M059J (cell line): Measurements from ENCODE around the gene CREB3L2. TPM values are rescaled to one million over a fixed set of nuclear protein-coding genes. Genes with fewer than 3 reads are reported as not detected.
"Not testable (repeated sequence)": the region's sequence is repeated elsewhere in the genome, so short reads cannot be mapped to it uniquely, and the experiment has no call there.

Experiments used
- DNase-seq: peaks from one replicate; pipeline ENCODE4 v3.0.0-alpha.2; 2012; ENCODE audit warnings: low read depth
- total RNA-seq: library from RNA; depleted of rRNA; stranded (reverse); fragments of >200 nt; shearing (Covaris generic); gene quantifications from 2 replicates; pipeline ENCODE4 v1.2.3, GENCODE V29; 2014

CREB3L2 gene
- total RNA-seq, 1 experiment from 2014 or later = 31.9 TPM

- no peak for DNase-seq
Measured at GRCh38 chr7:137989094-137989493, 12.8 kb downstream of the CREB3L2 start.

GRCh38 chr7:137987968-137988367 is 13.9 kb downstream of the CREB3L2 start:
- no peak for DNase-seq

DNA sequence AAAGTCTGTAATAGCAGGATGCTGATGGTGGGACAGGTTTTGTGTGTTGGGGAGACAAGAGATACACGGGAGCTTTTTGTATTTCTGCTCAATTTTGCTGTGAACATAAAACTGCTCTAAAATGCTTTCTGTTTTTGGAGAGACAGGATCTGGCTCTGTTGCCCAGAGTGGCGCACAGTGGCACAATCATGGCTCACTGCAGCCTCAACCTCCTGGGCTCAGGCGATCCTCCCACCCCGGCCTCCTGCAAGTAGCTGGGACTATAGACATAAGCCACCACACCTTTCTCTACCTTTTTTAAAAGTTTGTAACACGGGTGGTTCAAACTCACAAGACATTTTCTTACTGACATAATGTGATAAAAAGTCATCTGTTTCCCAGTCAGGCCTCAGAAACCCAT is 14.3 kb downstream of the CREB3L2 start:
- no peak for DNase-seq

GRCh38 chr7:137987018-137987349 is 14.9 kb downstream of the CREB3L2 start:
- DNase-seq = no peak

- DNase-seq = no peak
Measured at GRCh38 chr7:137986252-137987017, 15.5 kb downstream of the CREB3L2 start.

DNA sequence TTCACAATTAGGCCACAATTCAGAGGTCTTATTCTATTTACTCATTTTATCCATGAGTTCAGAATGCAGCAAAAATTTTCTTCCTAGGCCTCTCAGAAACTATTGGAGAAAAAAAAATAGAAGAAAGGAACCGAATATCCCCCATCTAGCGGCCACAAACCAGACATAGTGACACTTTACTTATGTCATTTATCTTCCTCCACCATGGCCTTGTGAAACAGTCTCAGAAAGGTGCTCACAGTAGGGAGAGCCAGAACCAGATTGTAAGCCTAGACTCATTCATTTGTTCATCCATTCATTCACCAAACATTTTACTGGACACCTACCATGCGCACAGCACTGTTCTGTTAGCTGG is 16.0 kb downstream of the CREB3L2 start:
- DNase-seq = no peak

GRCh38 chr7:137985253-137985896 is 16.5 kb downstream of the CREB3L2 start:
- no peak for DNase-seq

DNA sequence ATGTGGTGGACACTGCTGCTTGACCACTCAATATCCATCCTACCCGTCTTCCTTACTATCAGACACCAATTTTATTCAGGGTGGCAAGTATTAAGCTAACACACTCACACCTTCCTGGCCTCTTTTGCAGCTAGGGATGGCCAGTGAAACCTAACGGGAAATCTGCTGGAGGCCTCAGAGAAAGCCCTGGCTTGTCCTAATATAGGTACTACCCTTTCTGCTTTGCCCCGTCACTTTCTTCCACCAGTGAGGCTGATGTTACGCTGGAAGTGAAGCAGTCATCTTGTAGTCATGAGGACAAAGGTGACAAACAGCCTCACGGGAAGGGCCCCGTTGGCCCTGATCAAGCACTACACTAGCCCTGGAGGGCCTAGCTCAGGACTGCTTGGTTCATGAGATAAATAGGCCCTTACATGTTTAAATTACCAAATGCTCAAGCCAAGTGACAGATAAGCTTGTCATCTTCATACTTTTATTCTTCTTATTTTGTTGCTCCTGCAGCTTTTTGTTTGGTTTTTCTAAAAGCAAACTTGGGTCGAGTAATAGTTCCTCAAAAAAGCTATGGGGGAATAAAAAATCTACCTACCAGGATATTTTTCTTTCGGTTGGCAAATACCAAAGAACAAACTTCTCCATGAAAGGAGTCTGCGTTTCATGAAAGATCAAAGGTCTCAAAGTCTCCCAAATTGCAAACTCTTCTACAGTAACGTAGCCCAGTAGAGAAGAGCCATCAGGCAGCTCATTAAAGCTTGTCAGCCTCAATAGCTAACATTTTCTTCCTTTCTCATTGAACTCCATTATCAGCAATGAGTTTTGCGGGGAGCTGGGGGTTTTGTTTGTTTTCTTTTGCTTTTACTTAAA is 17.5 kb downstream of the CREB3L2 start:
- no peak for DNase-seq

GRCh38 chr7:137983323-137984008 is 18.4 kb downstream of the CREB3L2 start:
- DNase-seq = no peak

DNA sequence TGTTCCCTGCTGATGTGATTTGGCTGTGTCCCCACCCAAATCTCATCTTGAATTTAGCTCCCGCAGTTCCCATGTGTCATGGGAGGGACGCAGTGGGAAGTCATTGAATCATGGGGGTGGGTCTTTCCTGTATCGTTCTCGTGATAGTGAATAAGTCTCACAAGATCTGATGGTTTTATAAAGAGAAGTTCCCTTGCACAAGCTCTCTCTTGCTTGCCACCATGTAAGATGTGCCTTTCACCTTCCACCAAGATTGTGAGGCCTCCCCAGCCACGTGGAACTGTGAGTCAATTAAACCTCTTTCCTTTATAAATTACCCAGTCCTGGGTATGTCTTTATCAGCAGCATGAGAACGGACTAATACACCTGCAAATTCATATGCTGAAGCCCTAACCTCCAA is 19.5 kb downstream of the CREB3L2 start:
- DNase-seq = not testable (repeated sequence)

- peak; percentile 42 for DNase-seq
Measured at GRCh38 chr7:137981668-137982067, 20.2 kb downstream of the CREB3L2 start.

- DNase-seq = peak; percentile 77
Measured at GRCh38 chr7:137981175-137981574, 20.7 kb downstream of the CREB3L2 start.

GRCh38 chr7:137980308-137980707 is 21.6 kb downstream of the CREB3L2 start:
- DNase-seq = peak; percentile 55

DNA sequence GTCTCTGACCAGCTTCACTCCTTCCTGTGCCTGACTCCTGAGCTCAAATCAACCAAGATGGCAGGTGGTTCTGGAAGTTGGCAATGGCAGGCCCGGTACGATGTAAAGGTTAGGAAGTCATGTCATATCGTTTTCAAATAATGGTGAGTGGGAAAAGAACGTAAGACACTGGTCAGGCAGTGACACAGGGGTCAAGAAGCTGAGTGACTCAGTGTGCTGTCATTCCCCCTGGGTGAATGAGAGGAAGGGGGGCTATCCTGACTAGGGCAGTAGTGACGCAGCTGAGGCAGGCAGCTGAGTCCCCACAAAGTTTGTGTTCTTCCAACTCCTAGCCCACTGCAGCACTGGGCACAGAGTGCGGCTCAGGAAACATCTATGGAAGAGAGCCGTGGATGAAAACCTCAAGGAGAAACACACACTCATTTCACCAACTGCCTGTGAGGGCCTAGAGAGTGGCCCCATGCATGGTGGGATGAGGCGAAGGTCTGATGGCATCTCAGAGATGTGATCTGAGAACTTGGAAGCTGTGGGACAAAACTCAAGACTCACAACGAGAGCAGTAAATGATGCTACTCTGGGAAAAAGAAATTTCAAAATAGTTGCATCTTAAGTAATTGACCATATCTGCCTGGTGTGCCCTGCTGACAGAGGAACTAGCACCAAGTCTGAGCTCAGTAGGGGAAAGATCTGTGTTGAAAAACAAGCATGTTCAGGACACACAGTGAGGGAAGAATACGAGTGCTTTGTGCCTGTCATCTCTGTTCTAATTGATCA is 23.2 kb downstream of the CREB3L2 start:
- DNase-seq = peak; percentile 99

GRCh38 chr7:137977173-137977572 is 24.7 kb downstream of the CREB3L2 start:
- peak; percentile 69 for DNase-seq

- no peak for DNase-seq
Measured at GRCh38 chr7:137976696-137977095, 25.2 kb downstream of the CREB3L2 start.

- no peak for DNase-seq
Measured at GRCh38 chr7:137976232-137976631, 25.7 kb downstream of the CREB3L2 start.

DNA sequence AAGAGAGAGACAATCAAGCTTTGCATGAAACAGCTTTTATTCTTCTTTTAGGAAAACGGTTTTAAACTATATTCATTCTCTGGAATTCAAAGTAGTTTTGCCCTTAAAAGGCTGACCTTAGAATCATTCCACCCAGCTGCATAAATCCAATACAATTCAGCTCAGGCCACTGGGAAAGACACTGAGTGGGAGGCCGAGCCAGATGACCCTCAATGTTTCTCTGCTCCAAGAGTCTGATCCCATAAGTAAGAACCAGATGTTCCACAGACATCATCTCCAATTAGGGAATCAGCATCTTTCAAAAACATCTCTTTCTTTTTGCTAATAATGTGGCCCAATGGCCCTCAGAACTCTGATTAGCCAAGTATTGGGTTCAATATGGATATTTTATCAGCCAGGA is 26.1 kb downstream of the CREB3L2 start:
- DNase-seq = no peak

GRCh38 chr7:137975221-137975620 is 26.7 kb downstream of the CREB3L2 start:
- DNase-seq = no peak

GRCh38 chr7:137974766-137975165 is 27.1 kb downstream of the CREB3L2 start:
- DNase-seq = no peak

DNA sequence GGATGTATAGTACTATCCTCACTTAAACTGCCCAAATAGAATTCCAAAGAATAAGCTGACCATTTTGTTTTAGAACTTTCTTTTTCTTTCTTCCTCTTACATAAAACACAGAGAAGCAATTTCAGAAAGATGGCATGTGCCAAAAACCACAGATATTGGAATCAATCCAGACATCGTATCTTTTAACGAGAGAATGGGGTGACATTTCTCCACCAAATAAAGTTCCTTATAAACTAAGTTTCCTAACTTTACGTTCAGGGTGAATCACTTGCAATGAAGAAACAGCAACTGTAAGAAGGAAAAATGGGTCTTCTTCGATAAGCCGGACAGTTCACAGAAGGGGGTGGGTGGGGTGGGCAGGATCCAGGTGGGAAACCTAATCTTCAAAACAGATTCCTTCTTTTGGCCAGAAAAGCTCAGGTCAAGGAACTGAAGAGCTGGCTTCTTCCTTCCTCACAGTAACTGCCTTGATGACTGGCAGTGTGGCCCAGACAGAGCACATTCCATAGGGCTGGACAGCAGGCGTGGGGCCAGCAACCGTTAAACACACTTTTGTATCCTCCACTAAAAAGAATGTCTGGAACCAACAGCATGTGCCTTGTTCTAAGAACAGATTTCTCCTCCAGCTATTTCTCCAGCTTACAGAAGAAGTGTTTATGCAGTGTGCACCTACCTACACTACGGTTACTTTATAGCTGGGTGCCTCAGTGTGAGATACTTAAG is 31.5 kb downstream of the CREB3L2 start:
- DNase-seq = peak; percentile 94
